AG09309 (cell line): ENCODE measurements around the gene SBNO2.

Source experiments
- DNase-seq: peaks from one replicate; pipeline ENCODE4 v3.0.0-alpha.2; 2010; ENCODE audit warnings: low read depth
- H3K4me3 ChIP-seq: 2 replicates; pipeline ENCODE4 v1.5.1; 2011; ENCODE audit warnings: mild to moderate bottlenecking, low read depth, low read length, moderate library complexity; ENCODE audit not compliant: control insufficient read depth
- TF ChIP-seq, protein P1 (sequence below): IDR thresholded peaks from 2 replicates; pipeline ENCODE4 v1.5.1; 2011; ENCODE audit warnings: mild to moderate bottlenecking, low read depth, low read length, inconsistent platforms; ENCODE audit not compliant: insufficient read depth, control insufficient read depth; ENCODE audit errors: missing control alignments

SBNO2 gene, protein sequence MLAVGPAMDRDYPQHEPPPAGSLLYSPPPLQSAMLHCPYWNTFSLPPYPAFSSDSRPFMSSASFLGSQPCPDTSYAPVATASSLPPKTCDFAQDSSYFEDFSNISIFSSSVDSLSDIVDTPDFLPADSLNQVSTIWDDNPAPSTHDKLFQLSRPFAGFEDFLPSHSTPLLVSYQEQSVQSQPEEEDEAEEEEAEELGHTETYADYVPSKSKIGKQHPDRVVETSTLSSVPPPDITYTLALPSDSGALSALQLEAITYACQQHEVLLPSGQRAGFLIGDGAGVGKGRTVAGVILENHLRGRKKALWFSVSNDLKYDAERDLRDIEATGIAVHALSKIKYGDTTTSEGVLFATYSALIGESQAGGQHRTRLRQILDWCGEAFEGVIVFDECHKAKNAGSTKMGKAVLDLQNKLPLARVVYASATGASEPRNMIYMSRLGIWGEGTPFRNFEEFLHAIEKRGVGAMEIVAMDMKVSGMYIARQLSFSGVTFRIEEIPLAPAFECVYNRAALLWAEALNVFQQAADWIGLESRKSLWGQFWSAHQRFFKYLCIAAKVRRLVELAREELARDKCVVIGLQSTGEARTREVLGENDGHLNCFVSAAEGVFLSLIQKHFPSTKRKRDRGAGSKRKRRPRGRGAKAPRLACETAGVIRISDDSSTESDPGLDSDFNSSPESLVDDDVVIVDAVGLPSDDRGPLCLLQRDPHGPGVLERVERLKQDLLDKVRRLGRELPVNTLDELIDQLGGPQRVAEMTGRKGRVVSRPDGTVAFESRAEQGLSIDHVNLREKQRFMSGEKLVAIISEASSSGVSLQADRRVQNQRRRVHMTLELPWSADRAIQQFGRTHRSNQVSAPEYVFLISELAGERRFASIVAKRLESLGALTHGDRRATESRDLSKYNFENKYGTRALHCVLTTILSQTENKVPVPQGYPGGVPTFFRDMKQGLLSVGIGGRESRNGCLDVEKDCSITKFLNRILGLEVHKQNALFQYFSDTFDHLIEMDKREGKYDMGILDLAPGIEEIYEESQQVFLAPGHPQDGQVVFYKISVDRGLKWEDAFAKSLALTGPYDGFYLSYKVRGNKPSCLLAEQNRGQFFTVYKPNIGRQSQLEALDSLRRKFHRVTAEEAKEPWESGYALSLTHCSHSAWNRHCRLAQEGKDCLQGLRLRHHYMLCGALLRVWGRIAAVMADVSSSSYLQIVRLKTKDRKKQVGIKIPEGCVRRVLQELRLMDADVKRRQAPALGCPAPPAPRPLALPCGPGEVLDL (N-terminal part only)

DNA sequence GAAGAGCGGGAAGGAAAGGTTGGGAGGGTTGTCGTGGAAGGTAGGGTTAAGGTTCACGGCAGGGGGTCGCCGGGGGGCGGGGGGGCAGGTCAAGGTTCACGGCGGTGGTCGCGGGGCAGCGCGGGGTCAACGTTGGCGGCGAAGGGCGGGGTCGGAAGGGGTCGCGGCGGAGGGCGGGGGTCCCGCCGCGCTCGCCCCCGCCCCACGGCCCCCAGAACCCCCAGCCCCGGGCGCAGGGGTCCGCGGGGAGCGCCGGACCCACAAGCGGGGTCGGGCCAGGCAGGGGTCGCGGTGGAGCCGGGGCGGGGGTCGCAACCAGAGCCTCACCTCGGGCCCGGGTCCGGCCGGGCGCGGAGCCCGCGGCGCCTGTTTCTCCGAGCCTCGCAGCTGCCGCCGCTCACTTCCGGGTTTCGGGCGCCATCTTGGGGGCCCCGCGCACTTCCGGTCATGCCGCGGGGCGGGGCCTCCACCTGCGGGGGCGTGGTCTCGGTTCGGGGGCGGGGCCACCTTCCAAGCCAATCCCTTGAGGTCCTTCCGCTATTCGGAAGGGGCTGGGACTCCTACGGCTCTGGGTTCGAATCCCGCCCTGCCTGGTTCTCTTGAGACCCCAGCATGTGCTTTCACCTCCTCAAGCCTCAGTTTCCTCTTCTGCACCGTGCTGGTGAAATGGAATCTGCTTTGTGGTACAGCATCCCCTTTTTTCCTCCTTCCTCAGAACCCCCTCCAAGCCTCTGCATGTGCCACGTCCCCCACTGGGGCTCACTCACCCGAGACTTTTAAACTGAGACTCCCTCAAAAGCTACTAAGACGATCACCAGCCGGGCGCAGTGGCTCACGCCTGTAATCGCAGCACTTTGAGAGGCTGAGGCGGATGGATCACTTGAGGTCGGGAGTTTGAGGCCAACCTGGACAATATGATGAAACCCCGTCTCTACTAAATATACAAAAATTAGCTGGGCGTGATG, at the start of gene SBNO2:
SBNO2 (minus strand) TSS at position 424 of the 965 bp plus-strand sequence. CDS start 19,992 bp downstream, outside the sequence.
- DNase-seq: no peak
- H3K4me3 ChIP-seq: peak within 1 kb of the TSS; percentile 86
- TF ChIP-seq, protein P1, sequence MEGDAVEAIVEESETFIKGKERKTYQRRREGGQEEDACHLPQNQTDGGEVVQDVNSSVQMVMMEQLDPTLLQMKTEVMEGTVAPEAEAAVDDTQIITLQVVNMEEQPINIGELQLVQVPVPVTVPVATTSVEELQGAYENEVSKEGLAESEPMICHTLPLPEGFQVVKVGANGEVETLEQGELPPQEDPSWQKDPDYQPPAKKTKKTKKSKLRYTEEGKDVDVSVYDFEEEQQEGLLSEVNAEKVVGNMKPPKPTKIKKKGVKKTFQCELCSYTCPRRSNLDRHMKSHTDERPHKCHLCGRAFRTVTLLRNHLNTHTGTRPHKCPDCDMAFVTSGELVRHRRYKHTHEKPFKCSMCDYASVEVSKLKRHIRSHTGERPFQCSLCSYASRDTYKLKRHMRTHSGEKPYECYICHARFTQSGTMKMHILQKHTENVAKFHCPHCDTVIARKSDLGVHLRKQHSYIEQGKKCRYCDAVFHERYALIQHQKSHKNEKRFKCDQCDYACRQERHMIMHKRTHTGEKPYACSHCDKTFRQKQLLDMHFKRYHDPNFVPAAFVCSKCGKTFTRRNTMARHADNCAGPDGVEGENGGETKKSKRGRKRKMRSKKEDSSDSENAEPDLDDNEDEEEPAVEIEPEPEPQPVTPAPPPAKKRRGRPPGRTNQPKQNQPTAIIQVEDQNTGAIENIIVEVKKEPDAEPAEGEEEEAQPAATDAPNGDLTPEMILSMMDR: no peak

DNA sequence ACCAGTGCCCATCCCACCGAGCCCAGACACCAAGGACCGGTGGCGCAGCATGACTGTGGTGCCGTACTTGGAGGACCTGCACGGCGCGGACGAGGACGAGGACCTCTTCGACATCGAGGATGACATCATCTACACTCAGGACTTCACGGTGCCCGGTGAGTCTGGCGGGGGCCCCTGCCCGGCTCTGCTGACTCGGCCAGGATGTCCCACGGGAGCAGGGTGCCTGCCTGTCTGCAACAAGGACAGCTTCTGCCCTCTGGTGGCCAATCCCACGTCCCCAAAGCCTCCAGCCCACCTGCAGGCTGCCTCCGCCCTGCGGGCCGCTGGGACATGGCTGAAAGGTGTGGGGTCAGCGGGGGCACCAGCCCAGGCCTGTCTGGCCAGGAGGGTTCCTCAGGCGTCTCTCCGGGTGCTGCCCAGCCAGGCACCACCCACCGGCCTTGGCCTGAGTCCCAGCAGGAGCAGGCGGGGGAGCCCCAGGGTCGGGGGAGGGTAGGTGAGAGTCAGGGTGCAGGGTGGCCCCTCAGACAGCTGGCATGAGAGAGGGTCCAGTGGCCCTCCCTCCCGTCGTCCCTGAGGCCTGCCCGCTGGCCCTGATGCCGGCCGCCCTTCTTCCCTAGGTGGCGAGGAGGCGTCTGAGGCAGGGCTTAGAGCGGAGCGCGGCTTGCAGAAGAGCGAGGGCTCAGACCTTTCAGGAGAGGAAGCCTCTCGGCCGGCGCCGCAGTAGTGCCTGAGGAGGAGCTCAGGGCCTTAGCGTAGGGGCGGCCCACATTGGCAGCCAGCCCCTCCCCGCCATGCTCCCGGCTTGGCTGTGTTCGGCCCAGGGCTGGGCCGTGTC, 49.2 kb upstream of the SBNO2 start:
- DNase-seq: no peak
- TF ChIP-seq, protein P1: peak; percentile 52

DNA sequence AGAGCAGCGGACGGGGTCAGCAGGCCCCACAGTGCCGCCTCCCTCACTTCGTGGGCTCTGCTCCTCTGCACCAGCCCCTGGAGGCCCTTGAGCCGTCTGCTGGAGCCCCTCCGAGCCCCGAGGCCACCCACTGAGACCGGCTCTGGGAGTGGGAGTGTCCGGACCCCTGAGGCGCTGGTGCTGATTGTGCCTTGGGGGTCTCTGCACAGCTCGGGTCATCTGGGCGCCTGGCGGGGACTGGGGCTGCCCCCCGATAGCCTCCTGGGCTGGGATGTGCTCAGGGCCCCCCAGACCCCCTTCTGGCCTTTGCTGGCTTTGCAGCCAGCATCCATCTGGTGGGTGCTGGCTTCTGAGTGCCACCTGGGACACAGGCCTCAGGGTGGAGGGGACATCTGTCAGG, 48.3 kb upstream of the SBNO2 start:
- no peak for DNase-seq
- TF ChIP-seq, protein P1: no peak
- H3K4me3 ChIP-seq: no peak overlapping the region

More for the DNA sequence above, 49.2 kb upstream of the SBNO2 start:
- H3K4me3 ChIP-seq: no peak overlapping the region

DNA sequence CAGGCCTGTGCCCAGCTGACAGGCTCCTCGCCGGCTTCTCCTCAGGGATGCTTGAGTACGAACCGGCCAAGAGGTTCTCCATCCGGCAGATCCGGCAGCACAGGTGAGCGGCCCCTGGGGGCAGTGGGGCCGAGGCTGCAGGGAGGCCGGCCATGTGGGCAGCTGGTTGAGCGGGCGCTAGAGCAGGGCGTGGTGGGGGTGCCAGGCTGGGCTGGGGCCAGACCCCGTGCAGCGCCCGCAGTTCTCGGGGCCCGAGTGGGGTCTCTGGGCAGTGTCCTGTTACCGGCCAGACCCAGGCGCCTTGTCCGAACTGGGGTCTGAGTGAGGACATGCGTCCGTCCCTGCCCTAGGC, 47.8 kb upstream of the SBNO2 start:
- TF ChIP-seq, protein P1: no peak
- H3K4me3 ChIP-seq: no peak overlapping the region
- no peak for DNase-seq

DNA sequence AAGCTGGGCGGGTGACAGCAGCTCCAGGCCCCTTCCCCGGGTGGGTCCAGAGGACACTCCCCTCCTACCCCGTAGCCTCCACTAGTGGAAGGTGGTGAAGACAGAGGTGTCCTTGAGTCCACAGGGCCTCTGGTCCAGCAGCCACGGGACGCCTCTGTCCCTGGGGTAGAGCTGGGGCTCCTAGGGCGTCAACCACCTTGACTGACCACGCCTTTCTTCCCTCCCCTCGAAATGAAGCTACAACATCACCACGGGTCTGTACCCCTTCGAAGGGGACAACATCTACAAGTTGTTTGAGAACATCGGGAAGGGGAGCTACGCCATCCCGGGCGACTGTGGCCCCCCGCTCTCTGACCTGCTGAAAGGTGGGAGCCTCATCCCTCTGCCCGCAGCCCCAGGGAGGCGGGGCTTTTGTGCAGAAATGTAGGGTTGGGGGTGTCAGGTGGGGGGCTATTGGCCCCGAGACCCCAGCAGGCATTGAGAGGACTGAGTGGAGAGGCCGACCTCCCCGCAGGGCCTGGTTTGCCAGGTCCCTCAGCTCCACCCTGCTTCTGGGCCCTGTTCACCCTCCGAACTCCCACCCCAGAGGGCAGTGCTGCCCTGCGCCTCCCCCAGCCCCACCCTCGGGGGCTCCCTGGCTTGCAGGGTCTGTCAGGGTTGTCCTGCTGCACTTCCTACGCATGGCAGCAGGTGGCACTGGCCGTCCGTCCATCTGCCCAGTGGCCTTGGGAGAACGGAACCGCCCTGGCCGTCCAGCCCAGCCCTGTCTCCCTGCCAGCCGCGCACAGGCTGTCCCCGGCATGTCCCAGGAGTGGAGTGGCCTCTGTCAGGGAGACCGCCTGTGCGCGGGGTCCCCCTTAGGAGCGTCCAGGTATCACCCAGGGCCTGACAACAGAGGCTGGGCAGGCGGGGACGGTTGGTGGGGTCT, 47.2 kb upstream of the SBNO2 start:
- TF ChIP-seq, protein P1: peak; percentile 60
- no peak for DNase-seq
- no peak overlapping the region for H3K4me3 ChIP-seq
